Thymus (tissue), 11 donors: ENCODE data around the gene SYT15. TPM values are rescaled to one million over a fixed set of nuclear protein-coding genes. Genes with fewer than 3 reads are reported as not detected.
"Not testable (repeated sequence)": the region's sequence is repeated elsewhere in the genome, so short reads cannot be mapped to it uniquely, and the experiment has no call there.

ENCODE experiments used
- DNase-seq, 9 donors: peaks; one replicate each; pipeline ENCODE4 v3.0.0-alpha.2; 2013; ENCODE audit warnings: low spot score in 9 of 9, low read depth in 6 of 9, missing footprints in 1 of 9
- H3K27ac ChIP-seq, 2 donors: one replicate each; pipeline ENCODE4 v1.5.1; 2013; ENCODE audit warnings: control low read depth in 1 of 2, low read depth in 1 of 2, low read length in 1 of 2, mild to moderate bottlenecking in 1 of 2, moderate library complexity in 1 of 2
- H3K27me3 ChIP-seq, 2 donors: one replicate each; pipeline ENCODE4 v1.5.1; 2013; ENCODE audit warnings: low read length in 1 of 2; ENCODE audit not compliant: control insufficient read depth in 2 of 2, insufficient read depth in 1 of 2
- H3K36me3 ChIP-seq, 2 donors: one replicate each; pipeline ENCODE4 v1.5.1; 2013; ENCODE audit warnings: low read length in 1 of 2, mild to moderate bottlenecking in 1 of 2, moderate library complexity in 1 of 2; ENCODE audit not compliant: control insufficient read depth in 2 of 2, insufficient read depth in 2 of 2
- H3K4me1 ChIP-seq, 2 donors: one replicate each; pipeline ENCODE4 v1.5.1; 2013; ENCODE audit warnings: low read length in 2 of 2; ENCODE audit not compliant: control insufficient read depth in 2 of 2, insufficient read depth in 2 of 2
- H3K4me3 ChIP-seq, 2 donors: one replicate each; pipeline ENCODE4 v1.5.1; 2013; ENCODE audit warnings: low read length in 2 of 2, control low read depth in 1 of 2, mild to moderate bottlenecking in 1 of 2
- H3K9me3 ChIP-seq, 2 donors: one replicate each; pipeline ENCODE4 v1.5.1; 2013; ENCODE audit warnings: low read length in 1 of 2, mild to moderate bottlenecking in 1 of 2; ENCODE audit not compliant: control insufficient read depth in 2 of 2, insufficient read depth in 1 of 2
- WGBS: extraction: QIAGEN DNeasy Blood & Tissue Kit; methylation state at CpG from one replicate; pipeline ENCODE4 v1.1.7; 2013; 5-methylcytosine and 5-hydroxymethylcytosine counted together
- polyA plus RNA-seq: library from polyadenylated mRNA; stranded (reverse); fragments of 200-250 nt; gene quantifications from one replicate; pipeline ENCODE4 v1.2.3, GENCODE V29; 2013
- total RNA-seq: library from RNA; stranded (reverse); fragments of 120-200 nt; gene quantifications from one replicate; pipeline ENCODE4 v1.2.4, GENCODE V29; 2013
- donor health status: healthy.

The SYT15 gene
- total and polyA plus RNA-seq, 2 donors, result 0.80 to 2.6 TPM

DNA sequence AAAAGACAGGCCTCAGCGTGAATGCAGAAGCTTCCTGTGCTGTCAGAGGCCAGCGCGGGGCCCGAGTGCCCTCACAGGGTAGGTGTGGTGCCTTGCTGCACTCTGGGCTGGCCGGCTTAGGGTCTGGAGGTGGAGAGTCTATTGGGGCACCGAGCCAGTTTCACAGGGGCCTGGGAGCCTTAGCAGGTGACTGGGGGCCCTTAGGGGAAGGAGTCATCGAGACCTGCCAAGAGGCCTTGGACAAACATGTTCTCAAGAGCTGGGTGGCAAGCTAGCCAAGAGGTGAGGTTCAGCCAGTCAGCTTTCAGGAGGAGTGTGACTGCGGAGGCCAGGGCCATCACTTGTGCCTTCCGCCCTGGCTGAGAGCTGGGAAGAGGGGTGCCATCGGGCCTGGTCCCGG lies 3.6 kb downstream of the SYT15 start:
- not testable (repeated sequence) for H3K4me3 ChIP-seq, H3K36me3 ChIP-seq, H3K27ac ChIP-seq, DNase-seq, H3K4me1 ChIP-seq, H3K27me3 ChIP-seq, H3K9me3 ChIP-seq
- 82% methylated on average over 4 of the region's 11 CpGs for WGBS

DNA sequence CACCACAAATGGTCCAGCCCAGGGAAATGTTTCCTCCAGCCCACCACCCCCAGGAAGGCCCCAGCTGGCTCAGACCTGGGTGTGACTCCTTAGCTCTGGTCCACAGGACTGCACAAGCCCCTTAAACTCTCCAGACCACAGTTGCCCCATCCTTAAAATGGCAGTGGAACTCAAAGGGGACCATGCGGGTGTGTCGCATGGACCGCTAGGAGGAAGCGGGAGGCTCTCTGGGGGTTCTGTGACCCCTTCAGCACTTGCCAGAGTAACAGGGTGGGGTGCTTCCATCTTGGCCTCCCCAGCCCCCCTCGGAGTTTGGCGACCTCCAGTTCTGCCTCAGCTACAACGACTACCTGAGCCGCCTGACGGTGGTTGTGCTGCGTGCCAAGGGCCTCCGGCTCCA lies 5.3 kb downstream of the SYT15 start:
- H3K36me3 ChIP-seq, H3K4me1 ChIP-seq, H3K9me3 ChIP-seq, H3K27ac ChIP-seq, H3K4me3 ChIP-seq, H3K27me3 ChIP-seq, DNase-seq: not testable (repeated sequence)
- WGBS, result over 99% methylated on average over 7 of the region's 11 CpGs

DNA sequence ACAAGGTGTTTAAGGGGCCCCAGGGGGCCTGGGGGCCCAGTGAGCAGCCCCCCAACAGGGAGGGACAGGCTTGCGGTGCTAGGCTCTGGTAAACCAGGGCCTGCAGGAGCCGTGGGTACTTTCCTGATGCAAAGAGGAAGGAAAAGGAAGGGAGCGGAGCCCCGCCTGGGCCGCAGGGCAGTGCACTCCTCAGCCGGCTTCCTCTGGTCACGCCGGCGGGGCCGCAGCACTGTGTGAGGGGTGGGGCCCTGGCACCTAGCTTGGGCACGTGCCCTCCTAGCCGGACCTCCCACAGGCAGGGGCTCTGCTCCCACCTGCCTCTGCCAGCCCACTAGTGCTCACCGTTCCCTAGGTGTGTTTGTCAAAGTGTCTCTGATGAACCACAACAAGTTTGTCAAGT lies 6.3 kb downstream of the SYT15 start:
- not testable (repeated sequence) for H3K9me3 ChIP-seq, H3K27me3 ChIP-seq, H3K27ac ChIP-seq, H3K4me3 ChIP-seq, H3K36me3 ChIP-seq, H3K4me1 ChIP-seq, DNase-seq
- WGBS, result no CpG with 5 or more reads among the region's 13 CpGs

DNA sequence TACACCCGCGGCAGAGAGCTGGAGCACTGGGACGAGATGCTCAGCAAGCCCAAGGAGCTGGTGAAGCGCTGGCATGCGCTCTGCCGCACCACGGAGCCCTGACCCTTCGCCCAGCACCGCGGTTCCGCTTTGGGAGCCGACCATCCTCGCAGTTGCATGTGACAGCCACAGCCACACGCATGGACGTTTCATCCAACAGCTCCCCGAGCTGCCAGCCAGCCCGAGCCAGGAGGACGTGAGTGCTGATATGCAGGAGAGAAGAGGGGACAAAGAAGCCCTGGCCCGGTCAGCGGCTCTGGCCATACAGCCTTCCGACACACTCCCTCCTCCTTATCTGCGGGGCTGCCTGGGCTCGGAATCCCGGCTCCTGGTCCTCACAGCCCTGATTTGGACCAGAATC lies 8.6 kb downstream of the SYT15 start:
- H3K36me3 ChIP-seq, H3K27me3 ChIP-seq, H3K4me3 ChIP-seq, DNase-seq, H3K4me1 ChIP-seq, H3K27ac ChIP-seq, H3K9me3 ChIP-seq: not testable (repeated sequence)
- no CpG with 5 or more reads among the region's 24 CpGs for WGBS

DNA sequence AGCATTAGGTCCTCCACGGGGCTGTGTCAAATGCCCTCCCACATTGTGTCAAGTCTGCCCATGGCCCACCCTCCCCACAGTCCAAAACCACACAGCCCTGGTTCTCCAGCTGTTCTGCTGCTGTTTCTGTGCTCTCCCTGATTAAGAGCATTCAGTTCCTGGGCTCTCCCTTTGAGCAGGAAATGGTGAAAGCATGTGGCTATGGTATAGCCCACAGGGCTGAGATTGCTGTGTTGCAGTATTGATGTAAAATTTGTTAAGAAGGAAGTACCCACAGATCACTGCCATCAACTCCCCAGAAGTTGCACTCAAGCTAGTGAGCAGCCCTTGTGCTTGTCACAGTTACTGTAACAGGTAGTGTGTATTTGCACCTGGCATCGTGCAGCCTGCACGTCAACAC lies 9.3 kb downstream of the SYT15 start:
- not testable (repeated sequence) for H3K27me3 ChIP-seq, H3K36me3 ChIP-seq, H3K4me1 ChIP-seq, DNase-seq, H3K4me3 ChIP-seq, H3K9me3 ChIP-seq, H3K27ac ChIP-seq
- WGBS, result no CpG with 5 or more reads among the region's 3 CpGs

DNA sequence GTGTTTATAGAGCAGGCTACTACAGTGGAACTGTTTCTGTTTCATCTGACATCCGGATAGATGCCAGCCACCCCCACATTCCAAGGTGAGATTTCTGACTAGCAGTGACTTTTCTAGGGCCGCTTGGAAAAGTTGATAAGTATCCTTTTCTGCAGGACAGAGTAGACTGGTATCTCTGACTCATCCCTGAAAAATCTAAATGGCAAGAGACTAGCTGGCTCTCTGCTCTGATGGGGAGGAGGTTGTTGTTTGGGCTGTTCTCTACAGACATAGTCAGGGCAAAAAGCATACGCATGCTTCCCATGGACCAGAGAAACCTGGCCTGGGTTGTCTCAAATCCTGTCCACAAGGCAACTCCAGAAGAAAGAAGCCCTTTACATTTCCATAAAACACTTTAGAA lies 10.7 kb downstream of the SYT15 start:
- H3K27ac ChIP-seq, H3K27me3 ChIP-seq, DNase-seq, H3K36me3 ChIP-seq, H3K4me3 ChIP-seq, H3K4me1 ChIP-seq, H3K9me3 ChIP-seq: not testable (repeated sequence)
- no CpG with 5 or more reads among the region's 3 CpGs for WGBS

DNA sequence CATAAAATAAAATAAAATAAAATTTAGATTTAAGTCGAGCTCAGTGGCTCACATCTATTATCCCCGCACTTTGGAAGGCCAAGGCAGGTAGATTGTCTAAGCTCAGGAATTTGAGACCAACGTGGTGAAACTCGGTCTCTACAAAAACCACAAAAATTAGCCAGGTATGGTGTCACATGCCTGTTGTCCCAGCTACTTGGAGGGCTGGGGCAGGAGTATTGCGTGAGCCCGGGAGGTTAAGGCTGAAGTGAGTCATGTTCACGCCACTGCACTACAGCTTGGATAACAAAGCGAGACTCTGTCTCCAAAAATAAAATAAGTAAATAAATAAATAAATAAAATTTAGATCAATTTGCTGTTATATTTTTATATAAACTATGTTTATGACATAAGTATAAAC lies 12.1 kb downstream of the SYT15 start:
- H3K4me1 ChIP-seq, H3K4me3 ChIP-seq, H3K27me3 ChIP-seq, H3K36me3 ChIP-seq, DNase-seq, H3K27ac ChIP-seq, H3K9me3 ChIP-seq: not testable (repeated sequence)
- 100% methylated on average over 1 of the region's 8 CpGs for WGBS

DNA sequence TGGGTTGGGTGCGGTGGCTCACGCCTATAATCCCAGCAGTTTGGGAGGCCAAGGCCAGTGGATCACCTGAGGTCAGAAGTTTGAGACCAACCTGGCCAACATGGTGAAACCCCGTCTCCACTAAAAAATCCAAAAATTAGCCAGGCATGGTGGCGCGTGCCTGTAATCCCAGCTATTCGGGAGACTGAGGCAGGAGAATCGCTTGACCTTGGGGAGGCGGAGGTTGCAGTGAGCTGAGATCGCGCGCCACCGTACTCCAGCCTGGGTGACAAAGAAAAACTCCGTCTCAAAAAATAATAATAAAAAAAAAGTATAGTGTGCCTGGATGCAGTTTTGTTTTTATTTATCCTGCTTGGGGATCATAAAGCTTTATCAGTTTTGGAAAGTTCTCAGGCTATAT lies 14.4 kb downstream of the SYT15 start:
- WGBS, result 98% methylated on average over 13 of the region's 13 CpGs
- not testable (repeated sequence) for H3K4me1 ChIP-seq, H3K27ac ChIP-seq, DNase-seq, H3K27me3 ChIP-seq, H3K36me3 ChIP-seq, H3K9me3 ChIP-seq, H3K4me3 ChIP-seq

DNA sequence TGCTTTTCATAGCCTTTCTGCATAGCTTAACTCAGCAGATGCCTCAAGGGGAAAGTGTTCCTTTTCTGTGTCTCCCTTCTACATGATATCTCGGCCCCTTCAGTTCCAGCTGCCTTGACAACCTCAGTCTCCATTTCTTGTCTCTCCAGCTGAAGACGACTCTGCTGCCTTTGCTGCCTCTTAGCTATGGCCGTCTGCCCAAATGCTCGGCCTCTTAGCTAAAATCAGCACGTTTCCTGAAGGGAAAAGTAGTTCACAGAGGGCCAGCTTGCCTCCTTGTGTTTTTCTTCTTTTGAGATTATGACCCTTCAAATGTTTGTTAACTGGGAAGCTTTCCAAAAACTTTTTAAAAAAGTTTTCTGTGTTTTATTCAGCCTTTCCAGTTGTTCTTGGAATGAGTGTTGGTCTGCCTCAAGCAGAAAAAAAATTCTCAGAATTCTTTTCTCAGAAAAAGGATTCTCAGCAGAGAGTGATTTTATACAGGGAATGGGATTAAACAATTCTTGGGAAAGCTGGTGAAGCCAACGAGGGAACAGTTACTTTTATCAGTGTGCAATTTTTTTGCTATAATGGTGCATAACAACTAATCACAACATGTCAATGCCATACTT lies 15.6 kb downstream of the SYT15 start:
- H3K27ac ChIP-seq, DNase-seq, H3K4me3 ChIP-seq, H3K9me3 ChIP-seq, H3K36me3 ChIP-seq, H3K4me1 ChIP-seq, H3K27me3 ChIP-seq: not testable (repeated sequence)
- WGBS, result 81% methylated on average over 5 of the region's 6 CpGs

DNA sequence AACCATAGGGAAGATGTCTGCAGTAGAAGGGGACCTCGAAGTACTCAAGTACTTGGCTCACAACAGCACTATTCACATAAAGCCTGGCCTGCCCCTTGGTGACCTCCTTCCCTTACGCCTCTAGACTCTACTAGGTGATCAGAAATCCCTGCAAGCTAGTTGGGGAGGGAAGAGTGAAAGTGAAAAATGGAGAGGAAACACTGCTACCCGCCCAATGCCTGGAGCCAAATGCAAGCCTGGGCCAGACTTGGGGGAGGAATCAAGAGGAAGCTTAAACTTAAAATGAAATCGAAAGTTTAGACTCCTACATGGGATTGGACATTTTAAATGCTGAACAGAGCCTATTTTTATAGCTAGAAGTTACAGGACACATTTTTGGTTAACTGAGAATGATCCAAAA lies 17.6 kb downstream of the SYT15 start:
- DNase-seq, H3K36me3 ChIP-seq, H3K27me3 ChIP-seq, H3K27ac ChIP-seq, H3K9me3 ChIP-seq, H3K4me3 ChIP-seq, H3K4me1 ChIP-seq: not testable (repeated sequence)
- WGBS, result 27% methylated on average over 2 of the region's 4 CpGs
